Fibroblast of lung (primary cell): ENCODE results near the gene SPATA20.

ENCODE experiments used
- EZH2 ChIP-seq: IDR thresholded peaks from 2 replicates; pipeline ENCODE4 v1.5.1; 2012; ENCODE audit warnings: low read length, control low read depth, mild to moderate bottlenecking; ENCODE audit errors: missing control alignments
- TF ChIP-seq, protein P1 (sequence below), 2 donors: IDR thresholded peaks in 1 of 2; conservative IDR thresholded peaks in 1 of 2; 1 replicate in 1 of 2; 2 replicates in 1 of 2; pipeline ENCODE4 v1.5.1; 2011 to 2012; ENCODE audit warnings: low read length in 2 of 2, control low read depth in 1 of 2, inconsistent platforms in 1 of 2, low read depth in 1 of 2, mild to moderate bottlenecking in 1 of 2

DNA sequence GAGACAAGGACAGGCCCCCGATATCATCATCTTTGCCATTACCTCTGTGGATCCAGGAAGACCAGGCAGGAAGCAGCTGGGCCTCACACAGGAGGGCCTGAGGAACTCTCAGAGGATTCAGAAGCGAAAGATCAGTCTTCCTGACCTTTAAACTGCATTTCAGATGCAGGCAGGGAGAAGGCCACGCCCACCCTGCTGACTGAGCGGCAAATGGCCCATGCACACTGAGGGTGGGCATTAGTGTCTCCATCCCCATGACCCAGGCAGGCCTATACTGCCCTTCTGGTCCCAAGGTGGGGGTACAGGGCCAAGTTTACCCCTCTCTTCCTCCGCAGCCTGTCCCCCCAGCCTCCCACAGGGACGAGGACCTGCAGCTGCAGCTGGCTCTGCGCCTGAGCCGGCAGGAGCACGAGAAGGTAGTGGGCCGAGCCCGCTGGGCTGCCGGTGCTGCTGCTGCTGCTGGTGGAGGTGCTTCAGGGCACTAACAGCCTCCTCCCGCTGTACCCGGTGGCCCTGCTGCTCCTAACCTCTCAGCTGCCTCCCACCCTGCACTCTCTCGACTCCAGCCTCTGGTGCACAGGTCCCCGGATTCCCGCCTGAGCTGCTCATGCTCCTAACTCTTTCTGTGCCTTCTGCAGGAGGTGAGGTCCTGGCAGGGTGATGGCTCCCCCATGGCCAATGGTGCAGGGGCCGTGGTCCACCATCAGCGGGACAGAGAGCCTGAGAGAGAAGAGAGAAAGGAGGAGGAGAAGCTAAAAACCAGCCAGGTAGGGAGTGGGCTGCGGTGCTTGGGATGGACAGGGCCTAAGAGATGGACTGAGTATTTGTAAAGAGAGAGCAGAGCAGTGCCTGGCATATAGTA lies 8.2 kb upstream of the SPATA20 start:
- TF ChIP-seq, protein P1, sequence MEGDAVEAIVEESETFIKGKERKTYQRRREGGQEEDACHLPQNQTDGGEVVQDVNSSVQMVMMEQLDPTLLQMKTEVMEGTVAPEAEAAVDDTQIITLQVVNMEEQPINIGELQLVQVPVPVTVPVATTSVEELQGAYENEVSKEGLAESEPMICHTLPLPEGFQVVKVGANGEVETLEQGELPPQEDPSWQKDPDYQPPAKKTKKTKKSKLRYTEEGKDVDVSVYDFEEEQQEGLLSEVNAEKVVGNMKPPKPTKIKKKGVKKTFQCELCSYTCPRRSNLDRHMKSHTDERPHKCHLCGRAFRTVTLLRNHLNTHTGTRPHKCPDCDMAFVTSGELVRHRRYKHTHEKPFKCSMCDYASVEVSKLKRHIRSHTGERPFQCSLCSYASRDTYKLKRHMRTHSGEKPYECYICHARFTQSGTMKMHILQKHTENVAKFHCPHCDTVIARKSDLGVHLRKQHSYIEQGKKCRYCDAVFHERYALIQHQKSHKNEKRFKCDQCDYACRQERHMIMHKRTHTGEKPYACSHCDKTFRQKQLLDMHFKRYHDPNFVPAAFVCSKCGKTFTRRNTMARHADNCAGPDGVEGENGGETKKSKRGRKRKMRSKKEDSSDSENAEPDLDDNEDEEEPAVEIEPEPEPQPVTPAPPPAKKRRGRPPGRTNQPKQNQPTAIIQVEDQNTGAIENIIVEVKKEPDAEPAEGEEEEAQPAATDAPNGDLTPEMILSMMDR (conservative IDR thresholded peaks at IDR 0.05 in 1 of 2, IDR thresholded peaks at IDR 0.05 in 1 of 2; ENCODE audit: low read depth in 1 of 2, low read length in 2 of 2) = no peak
- no peak for TF ChIP-seq EZH2
